Keratinocyte (primary cell): ENCODE measurements around the gene MICAL3. TPM values are rescaled to one million over a fixed set of nuclear protein-coding genes. Genes with fewer than 3 reads are reported as not detected.

ENCODE experiments used
- DNase-seq: peaks from one replicate; pipeline ENCODE4 v3.0.0-alpha.2; 2011; ENCODE audit warnings: low read depth, missing footprints, low spot score
- FAIRE-seq: peaks from 2 replicates; lab custom pipeline; 2011; peaks lifted over from hg19 to GRCh38; lab: Jason Lieb, UNC
- H2AFZ ChIP-seq: 2 replicates; pipeline ENCODE4 v1.6.0; 2012; ENCODE audit warnings: low read length, control low read depth, inconsistent platforms; ENCODE audit not compliant: control insufficient read depth
- H3K27ac ChIP-seq: 2 replicates; pipeline ENCODE4 v1.5.1; 2011; ENCODE audit warnings: low read length; ENCODE audit not compliant: control insufficient read depth, insufficient read depth
- H3K27me3 ChIP-seq: 3 replicates; pipeline ENCODE4 v1.6.0; 2011; ENCODE audit warnings: low read length; ENCODE audit not compliant: control insufficient read depth, insufficient read depth; ENCODE audit errors: extremely low read depth
- H3K36me3 ChIP-seq, 2 experiments: 2 replicates in 1 of 2; 3 replicates in 1 of 2; pipeline ENCODE4 v1.5.1; 2011; ENCODE audit warnings: low read length in 2 of 2, mild to moderate bottlenecking in 1 of 2; ENCODE audit not compliant: control insufficient read depth in 2 of 2, insufficient read depth in 2 of 2; ENCODE audit errors: extremely low read depth in 1 of 2
- H3K4me1 ChIP-seq: 3 replicates; pipeline ENCODE4 v1.5.1; 2011; ENCODE audit warnings: low read length; ENCODE audit not compliant: control insufficient read depth, insufficient read depth; ENCODE audit errors: extremely low read depth
- H3K4me2 ChIP-seq: 3 replicates; pipeline ENCODE4 v1.6.0; 2011; ENCODE audit warnings: low read depth, low read length; ENCODE audit not compliant: control insufficient read depth, insufficient read depth; ENCODE audit errors: extremely low read depth
- H3K4me3 ChIP-seq, 3 experiments: fragments of 200-600 bp in 1 of 3; sonication (generic) in 1 of 3; 2 replicates in 2 of 3; 3 replicates in 1 of 3; pipeline ENCODE4 v1.5.1; 2011 to 2016; ENCODE audit warnings: low read length in 3 of 3, mild to moderate bottlenecking in 3 of 3, control low read depth in 2 of 3, inconsistent platforms in 1 of 3, low read depth in 1 of 3, mixed read lengths in 1 of 3, mixed run types in 1 of 3, moderate library complexity in 1 of 3; ENCODE audit not compliant: control insufficient read depth in 2 of 3, insufficient read depth in 2 of 3; ENCODE audit errors: extremely low read depth in 1 of 3
- H3K79me2 ChIP-seq: 2 replicates; pipeline ENCODE4 v1.6.0; 2012; ENCODE audit warnings: low read length; ENCODE audit not compliant: control insufficient read depth, insufficient read depth
- H3K9ac ChIP-seq: 3 replicates; pipeline ENCODE4 v1.6.0; 2011; ENCODE audit warnings: low read length; ENCODE audit not compliant: control insufficient read depth, insufficient read depth; ENCODE audit errors: extremely low read depth
- H3K9me1 ChIP-seq: 3 replicates; pipeline ENCODE4 v1.6.0; 2011; ENCODE audit warnings: low read length; ENCODE audit not compliant: control insufficient read depth, insufficient read depth; ENCODE audit errors: extremely low read depth
- H3K9me3 ChIP-seq: 2 replicates; pipeline ENCODE4 v1.5.1; 2012; ENCODE audit warnings: low read depth, low read length; ENCODE audit not compliant: control insufficient read depth
- H4K20me1 ChIP-seq: 3 replicates; pipeline ENCODE4 v1.6.0; 2011; ENCODE audit warnings: low read length; ENCODE audit not compliant: control insufficient read depth, insufficient read depth; ENCODE audit errors: extremely low read depth
- EZH2 ChIP-seq: IDR thresholded peaks from one replicate; pipeline ENCODE4 v1.6.1; 2012; ENCODE audit warnings: inconsistent platforms, mild to moderate bottlenecking, low read length, moderate library complexity
- dilution Hi-C: fragments of 300-500 bp; cut with MboI; formaldehyde crosslinking; loops from one replicate; pipeline ENCODE4 v1.7.0; 2020; ENCODE audit warnings: low sequenced_read_pairs; ENCODE audit not compliant: extremely low pct_ligation_motif_present
- polyA plus RNA-seq, 5 experiments: library from polyadenylated mRNA; depleted of rRNA in 3 of 5; stranded (reverse) in 3 of 5; stranded (forward) in 1 of 5; unstranded in 1 of 5; fragments of >200 nt; gene quantifications; 1 replicate in 1 of 5; 2 replicates in 3 of 5; 3 replicates in 1 of 5; pipeline versions ENCODE4 v1.2.1 to v1.2.3, GENCODE V29; 2011 to 2012; ENCODE audit warnings: missing spikeins in 2 of 5, low read depth in 1 of 5, low replicate concordance in 1 of 5
- TF ChIP-seq, protein P1 (sequence below), 3 experiments: IDR thresholded peaks in 1 of 3; conservative IDR thresholded peaks in 1 of 3; optimal IDR thresholded peaks in 1 of 3; 2 replicates in 2 of 3; 3 replicates in 1 of 3; pipeline versions ENCODE3 to v1.5.1; 2011; ENCODE audit warnings: low read length in 3 of 3, mild to moderate bottlenecking in 3 of 3, moderate library complexity in 2 of 3, control low read depth in 1 of 3, inconsistent platforms in 1 of 3; ENCODE audit not compliant: insufficient read depth in 2 of 3; ENCODE audit errors: extremely low read depth in 1 of 3

MICAL3 gene
- polyA plus RNA-seq, 1 donor (not counting 4 experiments of a cell fraction or from before 2014, with no cell fraction given) = 27.9 TPM

DNA sequence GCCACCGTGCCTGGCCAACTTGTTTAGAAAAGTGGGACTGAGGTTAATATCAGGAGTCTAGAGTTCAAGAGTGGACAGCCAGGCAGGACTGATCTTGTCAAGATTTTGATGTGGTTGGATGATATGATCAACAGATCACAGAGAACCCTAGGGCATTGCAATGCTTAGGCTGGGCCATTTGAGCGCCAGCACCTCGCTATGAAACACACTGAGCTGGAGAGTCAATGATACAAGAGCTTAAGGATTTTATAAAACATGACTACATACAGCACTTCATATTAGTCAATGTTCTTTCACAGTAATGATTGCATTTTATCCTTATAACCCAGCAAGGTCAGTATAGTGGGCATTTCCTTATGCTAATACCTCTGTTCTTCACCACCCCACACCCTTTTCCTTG is 38.1 kb upstream of the MICAL3 start:
- H4K20me1 ChIP-seq = no peaks in the 10 kb centered on the region
- H3K9ac ChIP-seq = no peak overlapping the region
- H3K9me1 ChIP-seq = no peaks in the 10 kb centered on the region
- DNase-seq (no peak), FAIRE-seq (peak; percentile 26)
- H3K79me2 ChIP-seq = no peaks in the 10 kb centered on the region
- H3K9me3 ChIP-seq = no peaks in the 10 kb centered on the region
- H2AFZ ChIP-seq = no peak overlapping the region
- H3K27me3 ChIP-seq = no peaks in the 10 kb centered on the region
- peaks cover 49% of the 10 kb centered on the region for H3K4me1 ChIP-seq
- peak overlapping the region; percentile 72 for H3K27ac ChIP-seq
- dilution Hi-C loops = no loop called here
- H3K4me2 ChIP-seq = peak overlapping the region; percentile 54
- no peaks in the 10 kb centered on the region for H3K36me3 ChIP-seq
- H3K4me3 ChIP-seq = no peak overlapping the region
- TF ChIP-seq EZH2 = no peak
- TF ChIP-seq, protein P1, sequence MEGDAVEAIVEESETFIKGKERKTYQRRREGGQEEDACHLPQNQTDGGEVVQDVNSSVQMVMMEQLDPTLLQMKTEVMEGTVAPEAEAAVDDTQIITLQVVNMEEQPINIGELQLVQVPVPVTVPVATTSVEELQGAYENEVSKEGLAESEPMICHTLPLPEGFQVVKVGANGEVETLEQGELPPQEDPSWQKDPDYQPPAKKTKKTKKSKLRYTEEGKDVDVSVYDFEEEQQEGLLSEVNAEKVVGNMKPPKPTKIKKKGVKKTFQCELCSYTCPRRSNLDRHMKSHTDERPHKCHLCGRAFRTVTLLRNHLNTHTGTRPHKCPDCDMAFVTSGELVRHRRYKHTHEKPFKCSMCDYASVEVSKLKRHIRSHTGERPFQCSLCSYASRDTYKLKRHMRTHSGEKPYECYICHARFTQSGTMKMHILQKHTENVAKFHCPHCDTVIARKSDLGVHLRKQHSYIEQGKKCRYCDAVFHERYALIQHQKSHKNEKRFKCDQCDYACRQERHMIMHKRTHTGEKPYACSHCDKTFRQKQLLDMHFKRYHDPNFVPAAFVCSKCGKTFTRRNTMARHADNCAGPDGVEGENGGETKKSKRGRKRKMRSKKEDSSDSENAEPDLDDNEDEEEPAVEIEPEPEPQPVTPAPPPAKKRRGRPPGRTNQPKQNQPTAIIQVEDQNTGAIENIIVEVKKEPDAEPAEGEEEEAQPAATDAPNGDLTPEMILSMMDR (optimal IDR thresholded peaks at IDR 0.05 in 1 of 3, IDR thresholded peaks at IDR 0.05 in 1 of 3, conservative IDR thresholded peaks at IDR 0.05 in 1 of 3; ENCODE audit: extremely low read depth in 1 of 3, insufficient read depth in 2 of 3, low read length in 3 of 3) = no peak

DNA sequence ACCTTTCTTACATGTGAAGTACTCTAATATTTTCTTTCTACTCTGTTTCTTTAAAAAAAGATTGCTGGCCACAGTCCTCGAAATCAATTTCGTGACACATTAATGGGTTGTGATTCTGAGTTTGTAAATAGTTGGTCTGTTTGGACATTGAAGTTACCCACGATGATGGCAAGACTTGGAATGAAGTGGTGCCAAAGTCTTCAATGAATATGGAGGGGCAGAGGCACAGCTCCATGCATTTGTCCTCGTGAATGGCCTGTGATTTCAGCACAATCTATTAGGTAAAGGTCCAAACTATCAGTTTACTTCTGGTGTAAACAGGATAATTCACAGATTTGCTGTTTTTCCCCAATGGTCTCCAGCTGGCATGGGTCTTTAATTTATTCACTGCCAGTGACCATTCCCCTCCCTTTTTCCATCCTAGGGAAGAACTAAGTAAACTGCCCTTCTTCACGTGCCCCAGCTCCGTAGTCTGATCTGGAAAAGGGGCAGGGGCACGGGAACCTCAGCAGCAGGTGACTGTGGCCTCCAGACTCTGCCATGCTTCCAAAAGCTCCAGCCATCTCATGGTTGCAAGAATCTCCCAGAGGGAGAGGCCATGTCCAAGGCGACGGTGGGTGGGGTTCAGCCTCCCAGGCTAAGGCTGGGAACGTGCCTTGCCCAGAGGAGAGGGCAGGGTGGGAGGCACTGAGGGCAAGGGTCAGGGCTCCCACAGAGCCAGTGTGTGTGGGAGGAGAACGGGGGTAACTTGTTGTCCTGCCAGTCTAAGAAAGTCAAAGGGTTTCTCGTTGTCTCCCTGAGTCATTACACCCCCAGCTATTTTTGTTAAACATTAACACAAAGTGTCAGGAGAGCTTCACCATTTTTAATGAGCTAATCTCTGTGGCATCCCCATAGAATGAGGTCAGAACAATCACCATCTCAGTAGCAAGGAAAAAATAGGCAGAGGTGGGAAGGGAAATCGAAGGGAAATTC is 36.6 kb upstream of the MICAL3 start:
- FAIRE-seq = peak; percentile 79
- Histone ChIP-seq H3K79me2 (no peaks in the 10 kb centered on the region), H2AFZ (peak overlapping the region; percentile 75), H4K20me1 (no peaks in the 10 kb centered on the region), H3K27me3 (no peaks in the 10 kb centered on the region), H3K9me1 (no peaks in the 10 kb centered on the region), H3K4me1 (peaks cover 63% of the 10 kb centered on the region), H3K9ac (peak overlapping the region; percentile 59), H3K27ac (peak overlapping the region; percentile 80), H3K36me3 (no peaks in the 10 kb centered on the region), H3K9me3 (no peaks in the 10 kb centered on the region), H3K4me3 (no peak overlapping the region), H3K4me2 (peak overlapping the region; percentile 38)
- DNase-seq = no peak
- TF ChIP-seq EZH2 = no peak
- TF ChIP-seq, protein P1 (optimal IDR thresholded peaks at IDR 0.05 in 1 of 3, IDR thresholded peaks at IDR 0.05 in 1 of 3, conservative IDR thresholded peaks at IDR 0.05 in 1 of 3; ENCODE audit: extremely low read depth in 1 of 3, insufficient read depth in 2 of 3, low read length in 3 of 3) = no peak
- dilution Hi-C loops = no loop called here
